H1 (cell line): ENCODE data around the gene FBN2. TPM values are rescaled to one million over a fixed set of nuclear protein-coding genes. Genes with fewer than 3 reads are reported as not detected.

ENCODE experiments used
- CHD7 ChIP-seq: fragments of 300-600 bp; sonication (generic); IDR thresholded peaks from 2 replicates; pipeline ENCODE4 v1.7.1; 2012; ENCODE audit warnings: low read length, moderate library complexity, mild to moderate bottlenecking, inconsistent platforms; ENCODE audit not compliant: insufficient replicate concordance
- JUND ChIP-seq: IDR thresholded peaks from 2 replicates; pipeline ENCODE4 v1.6.1; 2011; ENCODE audit warnings: mild to moderate bottlenecking, improper control_type of control experiment, low read length
- PHF8 ChIP-seq: fragments of 200-600 bp; sonication (generic); conservative IDR thresholded peaks from 2 replicates; pipeline ENCODE4 v1.7.1; 2012; ENCODE audit warnings: low read depth, mild to moderate bottlenecking, inconsistent platforms, low read length, moderate library complexity
- POLR2AphosphoS5 ChIP-seq: IDR thresholded peaks from 2 replicates; pipeline ENCODE4 v1.6.1; 2011; ENCODE audit warnings: low read depth, low read length
- RFX5 ChIP-seq: IDR thresholded peaks from 2 replicates; pipeline ENCODE4 v1.6.1; 2011; ENCODE audit warnings: low read depth, low read length, improper control_type of control experiment, borderline replicate concordance
- SIX5 ChIP-seq: IDR thresholded peaks from 2 replicates; pipeline ENCODE4 v1.6.1; 2011; ENCODE audit warnings: mild to moderate bottlenecking, low read depth, low read length
- SP1 ChIP-seq: IDR thresholded peaks from 2 replicates; pipeline ENCODE4 v1.6.1; 2011; ENCODE audit warnings: low read depth, low read length
- SP2 ChIP-seq: IDR thresholded peaks from 2 replicates; pipeline ENCODE4 v1.6.1; 2012; ENCODE audit warnings: mild to moderate bottlenecking, low read length, inconsistent platforms
- TBP ChIP-seq: IDR thresholded peaks from 2 replicates; pipeline ENCODE4 v1.6.1; 2011; ENCODE audit warnings: low read depth, low read length, improper control_type of control experiment
- polyA plus RNA-seq, 7 experiments: library from polyadenylated mRNA; depleted of rRNA in 3 of 7; stranded (reverse) in 5 of 7; unstranded in 2 of 7; fragments of >200 nt in 5 of 7; fragments of 200-250 nt in 2 of 7; gene quantifications; 1 replicate in 5 of 7; 2 replicates in 1 of 7; 4 replicates in 1 of 7; pipeline versions ENCODE4 v1.2.1 to v1.2.3, GENCODE V29; 2011 to 2013; ENCODE audit warnings: missing spikeins in 2 of 7, mixed read lengths in 2 of 7
- total RNA-seq: library from RNA; stranded (reverse); fragmentation: NEBNext Ultra II Directional; extraction: Animal tissue kit (Norgen Biotek cat#: 25700); gene quantifications from 2 replicates; pipeline ENCODE4 v1.2.1, GENCODE V29; 2021
- TF ChIP-seq, protein P1 (sequence below): IDR thresholded peaks from 2 replicates; pipeline ENCODE4 v1.6.1; 2012; ENCODE audit warnings: inconsistent platforms
- TF ChIP-seq, protein P2 (sequence below): IDR thresholded peaks from 2 replicates; pipeline ENCODE4 v1.6.1; 2012; ENCODE audit warnings: inconsistent platforms

FBN2 gene
- total and polyA plus RNA-seq, 2 of the 8 experiments (the other 6 are each of a cell fraction or from before 2014, with no cell fraction given): 14.1 to 16.3 TPM

GRCh38 chr5:128546658-128547281 is 8.7 kb upstream of the FBN2 start (continued):
- TF ChIP-seq CHD7 (peak; percentile 67), POLR2AphosphoS5 (no peak), SP1 (peak; percentile 91), RFX5 (no peak), SIX5 (no peak), PHF8 (no peak), SP2 (no peak), TBP (no peak), JUND (no peak)
- TF ChIP-seq, protein P1, sequence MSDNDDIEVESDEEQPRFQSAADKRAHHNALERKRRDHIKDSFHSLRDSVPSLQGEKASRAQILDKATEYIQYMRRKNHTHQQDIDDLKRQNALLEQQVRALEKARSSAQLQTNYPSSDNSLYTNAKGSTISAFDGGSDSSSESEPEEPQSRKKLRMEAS: no peak
- TF ChIP-seq, protein P2, sequence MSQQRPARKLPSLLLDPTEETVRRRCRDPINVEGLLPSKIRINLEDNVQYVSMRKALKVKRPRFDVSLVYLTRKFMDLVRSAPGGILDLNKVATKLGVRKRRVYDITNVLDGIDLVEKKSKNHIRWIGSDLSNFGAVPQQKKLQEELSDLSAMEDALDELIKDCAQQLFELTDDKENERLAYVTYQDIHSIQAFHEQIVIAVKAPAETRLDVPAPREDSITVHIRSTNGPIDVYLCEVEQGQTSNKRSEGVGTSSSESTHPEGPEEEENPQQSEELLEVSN: no peak
